Cardiac muscle cell (in vitro differentiated cells and primary cell): ENCODE results near the gene TTC39A. TPM values are rescaled to one million over a fixed set of nuclear protein-coding genes. Genes with fewer than 3 reads are reported as not detected.

Experiments
- DNase-seq, 2 donors: peaks; one replicate each; pipeline versions ENCODE4 v3.0.0 to v3.0.0-alpha.2; 2010 to 2017; ENCODE audit warnings: low read depth in 1 of 2, low spot score in 1 of 2
- H3K27ac ChIP-seq: fragments of 200-600 bp; sonication (generic); 2 replicates; pipeline ENCODE4 v1.5.1; 2016
- H3K27me3 ChIP-seq: fragments of 200-600 bp; sonication (generic); 2 replicates; pipeline ENCODE4 v1.6.0; 2016; ENCODE audit warnings: control low read depth
- H3K36me3 ChIP-seq: fragments of 200-600 bp; sonication (generic); 2 replicates; pipeline ENCODE4 v1.5.1; 2016; ENCODE audit warnings: control low read depth
- H3K4me1 ChIP-seq: fragments of 200-600 bp; sonication (generic); 2 replicates; pipeline ENCODE4 v1.8.1; 2017; ENCODE audit warnings: low read depth, mild to moderate bottlenecking, mixed run types
- H3K4me3 ChIP-seq: fragments of 200-600 bp; sonication (generic); 2 replicates; pipeline ENCODE4 v1.5.1; 2016; ENCODE audit warnings: mild to moderate bottlenecking
- H3K9me3 ChIP-seq: fragments of 200-600 bp; sonication (generic); 2 replicates; pipeline ENCODE4 v1.5.1; 2017; ENCODE audit warnings: low read depth, mild to moderate bottlenecking, control low read depth
- CTCF ChIP-seq: IDR thresholded peaks from 2 replicates; pipeline ENCODE4 v1.5.1; 2012; ENCODE audit warnings: low read depth, mild to moderate bottlenecking, low read length
- polyA plus RNA-seq: library from polyadenylated mRNA; unstranded; fragments of >200 nt; fragmentation: Nextera tagmentation; extraction: Ambion mirVana; gene quantifications from 2 replicates; pipeline ENCODE4 v1.2.1, GENCODE V29; 2016
- total RNA-seq: library from RNA; depleted of rRNA; stranded (reverse); fragments of >200 nt; gene quantifications from 2 replicates; pipeline ENCODE4 v1.2.3, GENCODE V29; 2016

Gene TTC39A
- total and polyA plus RNA-seq, 2 experiments from 2014 or later = 8.1 to 15.6 TPM

- peak overlapping the region; percentile 18 for H3K27ac ChIP-seq
- no peaks in the 10 kb centered on the region for H3K9me3 ChIP-seq
- H3K4me3 ChIP-seq = no peak overlapping the region
- no peak for TF ChIP-seq CTCF
- no peak for DNase-seq
- no peaks in the 10 kb centered on the region for H3K36me3 ChIP-seq
- peaks cover 10% of the 10 kb centered on the region for H3K4me1 ChIP-seq
- no peaks in the 10 kb centered on the region for H3K27me3 ChIP-seq
Measured at GRCh38 chr1:51283979-51284378, 46.4 kb downstream of the TTC39A start.

GRCh38 chr1:51282605-51283004 lies 47.8 kb downstream of the TTC39A start:
- DNase-seq = no peak
- Histone ChIP-seq H3K27me3 (no peaks in the 10 kb centered on the region), H3K36me3 (no peaks in the 10 kb centered on the region), H3K9me3 (no peaks in the 10 kb centered on the region), H3K27ac (no peak overlapping the region), H3K4me1 (peaks cover 10% of the 10 kb centered on the region), H3K4me3 (no peak overlapping the region)
- TF ChIP-seq CTCF = no peak

DNA sequence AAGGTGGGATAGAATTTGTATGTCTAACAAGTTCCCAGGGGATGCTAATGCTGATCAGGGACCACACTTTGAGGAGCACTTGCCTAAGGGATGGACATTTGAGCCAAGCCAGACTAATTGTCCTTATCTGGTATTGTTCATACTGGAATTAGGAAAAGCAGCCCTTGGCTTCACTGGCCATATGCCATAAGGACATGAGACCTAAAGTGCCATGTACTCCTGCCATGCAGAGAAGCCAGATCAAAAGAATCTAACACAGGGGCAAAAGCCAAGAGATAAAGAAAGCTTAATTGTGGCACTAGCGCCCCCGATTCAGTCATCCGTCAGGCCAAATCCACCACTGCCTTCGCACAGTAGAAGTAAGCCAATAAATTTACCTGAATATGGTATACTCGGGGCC lies 48.6 kb downstream of the TTC39A start:
- no peak for TF ChIP-seq CTCF
- H3K4me3 ChIP-seq = no peak overlapping the region
- peak in 1 of 2 donors; percentile 17 for DNase-seq
- H3K27me3 ChIP-seq = no peaks in the 10 kb centered on the region
- H3K9me3 ChIP-seq = no peaks in the 10 kb centered on the region
- no peak overlapping the region for H3K27ac ChIP-seq
- peaks cover 10% of the 10 kb centered on the region for H3K4me1 ChIP-seq
- no peaks in the 10 kb centered on the region for H3K36me3 ChIP-seq

DNA sequence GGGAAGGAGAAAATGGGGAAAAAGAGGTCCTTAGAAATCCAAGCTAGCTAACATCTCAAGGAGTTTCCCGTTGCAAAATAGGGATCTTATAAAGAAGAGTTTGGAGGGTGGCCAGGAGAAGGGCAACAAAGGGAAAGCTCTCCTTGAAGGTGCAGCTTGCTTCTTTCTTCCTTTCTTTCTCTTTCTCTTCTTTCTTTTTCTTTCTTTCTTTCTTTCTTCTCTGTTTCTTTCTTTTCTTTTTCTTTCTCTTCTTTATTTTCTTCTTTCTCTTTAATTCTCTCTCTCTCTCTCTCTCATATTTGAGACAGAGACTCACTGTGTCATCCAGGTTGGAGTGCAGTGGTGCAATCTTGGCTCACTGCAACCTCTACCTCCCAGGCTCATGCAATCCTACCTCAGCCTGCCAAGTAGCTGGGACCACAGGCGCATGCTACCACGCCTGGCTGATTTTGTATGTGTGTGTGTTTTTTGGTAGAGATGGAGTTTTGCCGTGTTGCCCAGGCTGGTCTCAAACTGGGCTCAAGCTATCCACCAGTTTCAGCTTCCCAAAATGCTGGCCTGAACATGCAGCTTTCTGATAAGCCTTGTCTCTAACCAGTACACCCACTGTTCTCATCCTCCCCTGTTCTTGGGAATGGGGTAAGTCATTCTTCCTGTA lies 49.9 kb downstream of the TTC39A start:
- Histone ChIP-seq H3K27me3 (no peaks in the 10 kb centered on the region), H3K36me3 (no peaks in the 10 kb centered on the region), H3K27ac (no peak overlapping the region), H3K4me3 (no peak overlapping the region), H3K9me3 (no peaks in the 10 kb centered on the region), H3K4me1 (peaks cover 10% of the 10 kb centered on the region)
- DNase-seq = peak in 1 of 2 donors; percentile 15
- TF ChIP-seq CTCF = no peak

GRCh38 chr1:51276286-51276685 lies 54.1 kb downstream of the TTC39A start:
- Histone ChIP-seq H3K9me3 (no peaks in the 10 kb centered on the region), H3K4me1 (no peaks in the 10 kb centered on the region), H3K4me3 (no peak overlapping the region), H3K36me3 (peaks cover 14% of the 10 kb centered on the region), H3K27ac (no peak overlapping the region), H3K27me3 (no peaks in the 10 kb centered on the region)
- no peak for DNase-seq
- no peak for TF ChIP-seq CTCF
